Activated CD8-positive, alpha-beta memory T cell treated with anti-CD3 and anti-CD28 coated beads for 48 hours (primary cell): ENCODE results near the gene IGF2BP3.

Experiments used
- DNase-seq, 3 experiments: peaks; one replicate each; pipeline ENCODE4 v3.0.0-alpha.2; 2020; ENCODE audit warnings: low read depth in 2 of 3, low spot score in 2 of 3

Gene IGF2BP3

DNA sequence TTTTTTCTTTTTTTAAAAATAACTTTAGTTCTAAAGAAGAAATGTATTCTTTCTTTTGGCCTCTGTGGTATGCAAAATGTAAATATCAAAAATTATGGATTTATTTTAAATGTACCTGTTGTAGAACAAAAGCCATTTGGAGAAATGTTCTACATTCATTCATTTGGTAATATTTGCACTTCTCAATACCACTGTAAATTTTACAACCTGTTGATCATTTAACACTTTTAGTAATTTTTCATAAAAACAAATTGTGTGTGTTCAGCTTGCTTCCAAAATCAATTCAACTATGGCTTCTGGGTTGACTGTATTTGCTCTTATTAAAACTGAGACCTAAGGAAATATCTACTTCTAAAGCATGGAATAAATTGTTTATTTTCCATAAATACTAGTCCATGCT is 2.3 kb upstream of the IGF2BP3 start:
- no peak for DNase-seq

DNA sequence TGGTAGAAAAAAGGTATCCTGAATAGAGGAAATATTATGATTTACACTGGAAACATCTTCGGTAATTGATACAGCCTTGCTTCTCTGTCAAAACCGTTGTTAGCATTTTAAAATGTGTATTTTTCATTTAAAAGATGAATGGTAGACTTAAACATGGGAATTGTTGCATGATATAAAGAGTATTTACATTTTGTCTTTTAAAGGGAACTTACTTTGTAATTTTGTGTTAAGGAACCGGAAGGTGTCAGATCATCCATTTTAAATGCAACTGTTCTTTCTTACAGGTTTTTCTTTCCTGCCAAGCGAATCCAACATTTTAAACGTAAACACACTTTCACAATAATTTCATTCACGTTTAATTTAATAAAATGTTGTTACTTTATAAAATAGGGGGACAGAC is 1.8 kb upstream of the IGF2BP3 start:
- DNase-seq = no peak

DNA sequence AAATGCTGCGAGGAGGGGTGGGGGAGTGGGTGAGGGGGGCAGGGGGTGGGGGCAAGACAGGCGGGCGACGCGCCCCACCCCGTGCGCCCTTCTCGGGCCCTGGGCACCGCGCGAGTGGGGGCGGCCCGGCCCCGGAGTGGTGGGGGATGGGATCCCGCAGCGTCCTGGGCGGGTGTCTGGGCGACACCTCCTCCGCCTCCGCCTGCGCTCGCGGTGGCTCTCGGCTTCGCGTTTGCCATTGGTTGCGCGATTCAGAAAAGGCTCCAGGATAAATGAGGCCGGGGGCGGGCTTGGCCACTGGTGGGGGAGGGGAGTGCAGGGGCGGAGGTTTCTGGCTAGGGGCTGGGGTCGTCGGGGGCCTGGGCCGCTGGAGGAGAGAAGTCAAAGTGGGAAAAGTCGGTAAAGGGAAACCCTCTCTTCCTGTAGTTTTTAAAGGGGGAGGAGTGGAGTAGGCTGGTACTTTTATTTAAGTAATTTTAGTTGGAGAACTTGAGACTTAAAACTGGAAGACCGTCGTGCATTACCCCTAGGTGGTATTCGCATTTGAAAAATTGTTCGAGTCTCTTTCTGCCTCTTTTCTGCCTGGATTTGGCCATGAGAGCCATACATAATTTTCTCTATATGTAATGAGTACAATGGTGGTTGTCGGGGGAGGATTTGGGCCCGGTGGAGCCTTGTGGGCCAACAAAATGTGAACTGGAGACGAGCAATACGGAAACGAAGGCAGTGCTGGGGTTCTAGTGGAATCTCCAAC is 992 bp upstream of the IGF2BP3 start:
- DNase-seq = no peak

DNA sequence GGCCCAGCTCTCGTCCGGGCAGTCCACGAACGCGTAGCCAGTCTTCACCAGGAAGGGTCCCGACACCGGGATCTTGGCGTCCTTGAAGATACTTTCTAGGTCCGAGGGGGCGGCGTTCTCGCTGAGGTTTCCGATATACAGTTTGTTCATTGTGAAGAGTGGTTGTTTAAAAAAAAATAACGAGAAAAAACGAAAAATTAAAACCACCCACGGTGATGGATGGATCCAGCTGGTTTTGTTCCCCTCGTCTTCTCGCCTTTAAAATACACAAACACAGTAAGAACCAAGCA is 385 bp downstream of the IGF2BP3 start:
- no peak for DNase-seq

DNA sequence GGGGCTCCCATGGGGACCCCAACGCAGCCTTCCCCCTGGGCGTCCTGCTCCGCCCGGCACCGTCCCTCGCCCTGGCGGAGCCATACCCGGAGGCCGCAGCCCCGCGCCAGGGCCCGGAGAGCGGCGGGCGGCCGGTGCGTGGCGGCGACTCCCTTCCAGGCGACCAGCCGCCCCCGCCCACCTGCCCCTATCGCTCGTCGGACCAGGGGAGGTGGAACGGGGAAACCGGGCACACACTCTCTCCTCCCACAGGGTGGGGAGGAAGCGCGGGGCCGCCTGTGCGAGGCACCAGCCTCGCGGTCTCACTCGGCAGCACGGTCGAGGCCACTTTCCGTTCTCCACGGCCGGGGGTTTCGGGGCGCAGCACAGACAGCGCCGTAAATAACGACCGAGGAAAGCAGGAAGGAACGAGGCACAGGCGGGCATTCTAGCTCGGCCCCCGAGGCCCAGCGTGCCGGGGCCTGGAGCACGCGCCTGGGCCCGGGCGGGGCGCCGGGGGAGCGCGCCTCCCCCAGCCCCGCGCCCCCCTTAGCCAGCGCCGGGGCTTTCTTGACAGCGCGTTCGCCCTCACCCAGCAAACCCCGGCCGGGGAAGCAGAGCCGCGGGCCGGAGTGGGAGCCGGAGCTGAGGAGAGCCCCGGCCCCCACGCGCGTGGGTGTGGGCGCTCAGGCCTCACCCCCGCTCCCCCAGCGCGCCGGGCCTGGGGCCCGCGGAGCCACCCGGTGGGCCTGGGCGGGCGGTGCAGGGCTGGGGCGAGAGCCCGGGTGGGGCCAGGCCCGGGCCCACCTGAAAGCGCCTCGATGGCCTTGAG is 936 bp downstream of the IGF2BP3 start:
- peak in 1 of 3 experiments; percentile 10 for DNase-seq

DNA sequence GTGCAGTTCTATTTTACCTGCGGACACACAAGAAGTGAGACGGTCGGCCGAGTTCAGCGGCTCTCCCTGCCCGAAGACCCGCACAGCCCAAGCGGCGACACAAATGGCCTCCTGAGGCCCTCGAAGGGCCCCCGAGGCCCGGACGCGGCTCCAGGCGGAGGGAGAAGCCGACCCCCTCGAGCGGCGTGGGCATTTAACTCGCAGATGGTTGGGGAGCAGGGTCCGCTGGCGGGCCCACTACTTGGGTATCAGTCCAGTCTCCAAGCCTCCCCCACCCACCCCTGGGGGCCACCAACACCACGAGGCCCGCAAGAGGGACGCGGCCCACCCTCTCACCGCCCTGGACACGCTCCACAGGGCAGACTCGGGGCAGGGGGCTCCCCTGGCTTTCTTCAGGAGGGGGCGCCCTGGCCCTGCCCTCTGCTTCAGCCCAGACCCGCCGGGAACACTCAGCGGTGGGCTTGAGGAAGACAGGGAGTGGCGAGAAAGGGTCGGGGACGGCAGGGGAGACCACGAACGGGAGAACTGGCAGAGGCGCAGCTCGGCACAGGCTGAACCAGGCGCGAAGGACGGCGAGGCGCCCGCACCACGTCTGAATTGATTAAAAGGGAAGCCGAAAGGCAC is 1.7 kb downstream of the IGF2BP3 start:
- DNase-seq = no peak

DNA sequence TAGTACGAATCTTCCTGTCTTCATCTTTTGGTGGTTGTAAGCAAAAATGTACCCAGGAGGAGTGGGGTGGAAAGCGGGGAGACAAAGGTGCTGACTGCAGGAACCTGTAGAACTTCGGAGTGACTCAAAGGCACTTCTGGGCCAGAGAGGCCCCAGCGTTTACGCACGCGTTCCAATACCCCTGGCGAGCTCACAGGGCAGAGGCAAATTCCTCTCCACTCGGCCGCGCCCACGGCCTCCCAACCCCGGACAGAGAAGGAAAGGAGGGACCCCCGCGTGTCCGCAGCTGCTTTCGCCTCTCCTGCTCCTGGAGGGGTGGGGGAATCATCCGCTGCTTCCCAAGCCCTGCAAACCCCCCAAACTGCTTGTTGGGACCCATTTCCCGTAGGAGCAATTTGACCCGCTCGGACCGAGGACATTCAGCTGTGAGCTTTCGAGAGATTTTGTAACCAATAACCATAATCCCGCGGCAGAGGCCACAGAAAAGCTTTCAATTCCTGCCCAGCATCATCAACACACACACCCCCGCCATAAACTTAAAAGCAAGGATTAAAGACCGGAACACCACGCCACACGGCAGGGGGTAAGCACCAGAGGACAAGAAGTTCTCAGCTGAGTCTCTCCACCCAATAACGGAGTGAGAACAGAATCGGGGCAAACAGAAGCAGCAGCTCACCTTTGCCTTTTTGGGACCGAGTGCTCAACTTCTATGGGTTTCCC is 2.3 kb downstream of the IGF2BP3 start:
- no peak for DNase-seq

DNA sequence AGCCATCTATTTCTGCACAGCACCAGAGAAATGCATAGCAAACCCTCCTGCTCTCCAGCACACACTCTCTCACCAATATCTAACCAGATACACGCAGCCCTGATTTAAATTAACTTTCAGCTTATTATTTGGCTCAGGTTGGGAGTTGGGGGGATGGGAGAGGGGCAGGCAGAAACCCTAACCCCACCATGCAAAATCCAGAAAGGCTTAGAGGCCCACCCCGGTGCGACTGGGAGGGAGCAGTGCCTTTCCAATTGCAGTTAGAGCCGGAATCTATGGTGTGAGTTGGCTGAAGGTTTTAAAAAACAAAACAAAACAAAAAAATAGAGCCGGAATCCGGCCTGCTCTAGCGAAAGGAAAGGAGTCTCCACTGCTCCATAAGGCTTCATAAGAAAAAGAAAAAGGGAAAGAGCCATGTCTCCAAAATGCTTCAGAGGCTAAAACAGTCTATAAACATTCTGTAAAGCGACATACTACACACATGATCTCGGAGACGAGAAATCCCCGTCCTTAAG is 2.9 kb downstream of the IGF2BP3 start:
- DNase-seq = no peak

DNA sequence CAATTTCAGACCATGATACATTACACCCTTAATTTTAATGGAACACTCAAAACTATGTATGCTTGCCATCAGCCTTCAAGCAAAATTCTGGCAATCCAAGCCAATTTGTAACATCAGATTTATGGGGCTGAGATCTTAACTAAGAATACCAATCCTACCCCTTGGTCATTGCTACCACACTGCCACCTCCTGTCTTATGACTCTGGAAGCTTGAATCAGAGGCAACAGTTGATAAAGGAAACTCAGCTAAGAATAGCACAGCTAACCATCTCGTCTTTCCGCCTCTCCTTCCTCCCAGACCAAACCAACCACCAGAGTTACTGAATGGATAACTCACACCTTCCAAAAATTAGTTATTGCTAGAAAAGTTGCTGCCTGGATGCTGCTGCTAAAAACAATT is 7.4 kb downstream of the IGF2BP3 start:
- DNase-seq = no peak

DNA sequence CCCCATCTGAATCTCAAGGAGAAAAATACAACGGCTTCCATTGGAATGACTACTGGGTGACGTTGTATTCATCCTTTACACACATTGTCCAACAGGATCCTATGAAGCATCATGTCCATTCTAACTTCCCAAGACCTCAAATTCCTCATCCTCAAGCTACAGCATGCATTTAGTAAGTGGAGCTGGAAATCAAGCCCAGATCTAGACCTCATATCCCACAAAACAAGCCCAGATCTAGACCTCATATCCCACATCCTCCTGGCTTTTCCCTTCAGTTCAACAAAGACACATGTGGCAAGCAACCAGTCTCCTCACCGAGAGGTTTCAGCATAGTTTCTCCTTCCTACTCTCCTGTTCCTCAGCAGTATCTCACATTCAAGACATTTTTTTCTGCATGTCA is 12.2 kb downstream of the IGF2BP3 start:
- DNase-seq = no peak

DNA sequence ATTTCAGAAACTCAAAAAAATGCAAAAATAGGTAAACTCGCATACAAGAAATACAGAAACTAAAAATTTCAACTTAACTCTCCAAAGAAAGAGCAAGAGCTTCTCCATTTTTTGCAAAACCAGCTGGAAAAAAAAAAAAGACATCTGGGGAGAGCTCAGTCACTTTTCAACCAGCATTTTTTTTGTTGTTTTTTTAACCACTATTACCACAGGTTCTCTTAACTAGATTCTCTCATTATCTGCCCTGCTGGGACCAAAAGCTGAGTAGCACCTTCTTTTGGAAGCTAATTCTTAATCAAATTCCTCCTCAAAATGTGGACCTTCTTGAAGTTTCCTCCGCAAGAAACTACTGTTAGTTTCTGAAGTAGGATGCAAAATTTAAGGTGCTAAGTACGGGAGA is 14.2 kb downstream of the IGF2BP3 start:
- DNase-seq = no peak

DNA sequence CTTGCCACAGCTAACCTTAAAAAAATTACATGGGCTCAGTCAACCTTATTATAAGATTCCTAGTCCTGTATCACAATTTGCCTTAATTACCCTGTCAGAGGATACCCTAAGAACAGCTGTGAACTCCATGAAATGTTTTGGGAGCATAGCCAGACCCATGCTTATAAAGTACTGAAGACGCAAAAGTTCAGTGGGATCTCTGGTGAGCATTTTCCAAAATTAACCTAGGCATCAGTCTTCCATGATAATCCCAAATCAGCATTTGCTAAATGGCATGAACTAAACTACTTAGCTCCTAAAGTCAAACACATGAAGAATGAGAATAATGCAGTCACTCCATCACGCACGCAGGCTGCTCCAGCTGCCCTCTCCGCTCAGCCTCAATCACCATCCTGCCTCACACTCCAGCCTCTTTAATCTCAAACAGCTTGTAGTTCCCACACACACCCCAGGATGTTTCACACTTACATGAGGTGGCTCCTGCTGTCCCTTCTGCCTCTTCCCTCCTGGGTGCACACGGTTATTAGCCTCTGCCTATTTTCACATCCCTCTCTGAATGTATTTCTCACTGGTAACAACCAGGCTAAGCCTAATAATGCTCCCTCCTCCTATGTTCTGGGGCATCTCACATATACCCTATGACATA is 15.3 kb downstream of the IGF2BP3 start:
- no peak for DNase-seq

DNA sequence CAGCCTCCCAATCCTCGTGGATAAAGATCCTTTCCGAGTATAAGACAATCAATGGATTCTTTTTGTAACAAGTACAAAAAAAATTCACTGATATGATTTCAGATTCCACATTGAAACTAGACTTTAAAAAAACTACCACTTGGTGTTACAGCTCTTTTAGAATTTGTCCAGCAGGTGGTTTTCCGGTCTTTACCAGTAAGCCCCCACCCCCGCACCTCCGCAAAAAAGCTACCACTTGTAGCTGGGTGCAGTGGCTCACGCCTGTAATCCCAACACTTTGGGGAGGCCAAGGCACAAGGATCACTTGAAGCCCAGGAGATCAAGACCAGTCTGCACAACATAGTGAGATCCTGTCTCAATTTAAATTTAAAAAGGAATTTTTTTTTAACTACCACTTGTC is 19.8 kb downstream of the IGF2BP3 start:
- no peak for DNase-seq

DNA sequence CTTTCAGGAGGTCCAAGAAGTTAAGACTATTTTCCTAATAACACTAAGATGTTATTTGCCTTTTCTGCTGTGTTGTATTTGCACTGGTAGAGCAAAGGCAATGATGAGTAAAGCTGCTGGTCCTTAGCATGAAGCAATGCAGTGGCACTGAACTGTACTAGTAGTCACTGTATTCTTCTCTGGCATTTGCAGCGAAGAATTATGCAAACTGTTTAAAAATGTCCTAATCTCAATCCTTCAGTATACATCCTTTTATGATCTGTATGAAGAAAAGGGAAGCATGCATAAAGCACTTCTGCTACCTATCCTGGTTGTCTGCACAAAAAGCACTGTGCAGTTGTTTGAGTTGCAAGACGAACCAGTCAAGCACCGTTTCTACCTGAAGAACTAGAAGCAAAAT is 20.4 kb downstream of the IGF2BP3 start:
- no peak for DNase-seq

DNA sequence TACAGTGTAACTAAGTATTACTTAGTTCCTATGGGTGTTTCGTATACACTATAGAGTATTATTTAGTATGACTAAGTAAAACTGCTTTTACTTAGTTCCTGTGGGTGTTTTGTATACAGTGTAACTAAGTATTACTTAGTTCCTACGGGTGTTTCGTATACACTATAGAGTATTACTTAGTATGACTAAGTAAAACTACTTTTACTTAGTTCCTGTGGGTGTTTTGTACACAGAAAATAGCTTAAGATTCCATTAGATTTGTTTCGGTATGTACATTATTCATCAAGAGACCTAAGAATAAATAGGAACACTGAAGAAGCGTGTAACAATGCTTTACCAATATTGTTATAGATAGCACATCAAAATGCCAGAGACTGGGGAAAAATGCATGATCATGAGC is 25.0 kb downstream of the IGF2BP3 start:
- DNase-seq = no peak

DNA sequence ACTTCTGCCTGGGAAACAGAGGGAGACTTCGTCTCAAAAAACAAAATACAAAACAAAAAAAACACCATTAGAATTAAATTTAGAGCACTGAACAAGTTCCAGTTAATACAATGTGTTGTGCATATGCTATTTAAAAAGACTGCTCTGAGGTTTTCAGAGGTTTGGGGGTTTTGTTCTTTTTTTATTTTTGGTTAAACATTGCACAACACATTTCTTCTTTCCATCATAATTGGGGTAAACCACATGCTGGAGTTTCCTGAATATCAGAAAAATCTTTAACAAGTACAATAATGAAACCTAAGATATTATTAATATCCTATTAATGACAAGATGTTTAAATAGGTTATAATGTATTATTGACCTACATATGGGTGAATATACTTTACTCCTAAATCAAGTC is 26.3 kb downstream of the IGF2BP3 start:
- DNase-seq = no peak

DNA sequence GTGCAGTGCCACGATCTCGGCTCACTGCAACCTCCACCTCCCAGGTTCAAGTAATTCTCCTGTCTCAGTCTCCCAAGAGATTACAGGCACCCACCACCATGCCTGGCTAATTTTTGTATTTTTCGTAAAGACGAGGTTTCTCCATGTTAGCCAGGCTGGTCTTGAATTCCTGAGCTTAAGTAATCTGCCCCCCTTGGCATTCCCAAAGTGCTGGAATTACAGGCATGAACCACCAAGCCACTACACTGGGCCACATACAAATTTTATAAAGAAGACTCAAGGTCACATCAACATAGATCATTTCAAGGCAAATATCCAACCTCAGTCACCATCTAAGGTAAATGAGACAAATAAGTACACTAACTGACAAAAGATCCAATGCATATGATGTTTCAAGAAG is 32.1 kb downstream of the IGF2BP3 start:
- DNase-seq = no peak

DNA sequence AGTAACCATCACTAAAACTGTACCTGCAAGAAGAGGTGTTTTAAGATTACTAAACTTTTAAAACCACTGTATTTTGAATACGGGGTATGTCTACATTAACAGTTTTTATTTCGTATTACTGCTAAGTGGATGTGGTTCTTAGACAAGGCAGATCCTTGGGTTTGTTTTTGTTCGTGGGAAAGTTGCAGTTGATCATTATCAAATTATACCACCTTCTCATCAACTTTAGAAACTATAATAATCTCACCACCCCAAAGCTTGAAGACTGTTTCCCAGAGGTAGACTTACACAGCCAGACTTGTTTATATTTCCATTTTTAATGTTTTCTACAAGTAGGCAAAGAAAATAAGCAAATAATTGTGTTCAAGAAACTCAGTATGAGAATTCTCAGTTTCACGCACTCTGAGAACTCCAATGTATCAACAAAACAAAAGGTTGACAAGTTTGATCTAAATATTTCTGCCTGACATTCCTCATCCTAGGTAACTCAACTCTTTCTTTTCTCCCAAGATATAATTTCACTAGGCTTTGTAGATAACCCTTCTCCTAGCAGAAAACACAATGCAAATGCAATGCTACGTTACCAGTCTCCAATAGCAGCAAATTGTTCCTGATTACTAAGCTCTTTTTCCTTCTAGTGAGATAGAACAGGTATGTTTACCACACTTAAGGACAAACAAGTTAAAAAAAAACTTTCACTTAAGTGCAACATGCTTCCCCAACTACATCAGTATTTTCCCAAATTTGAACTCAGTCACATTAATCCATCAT is 36.0 kb downstream of the IGF2BP3 start:
- no peak for DNase-seq

DNA sequence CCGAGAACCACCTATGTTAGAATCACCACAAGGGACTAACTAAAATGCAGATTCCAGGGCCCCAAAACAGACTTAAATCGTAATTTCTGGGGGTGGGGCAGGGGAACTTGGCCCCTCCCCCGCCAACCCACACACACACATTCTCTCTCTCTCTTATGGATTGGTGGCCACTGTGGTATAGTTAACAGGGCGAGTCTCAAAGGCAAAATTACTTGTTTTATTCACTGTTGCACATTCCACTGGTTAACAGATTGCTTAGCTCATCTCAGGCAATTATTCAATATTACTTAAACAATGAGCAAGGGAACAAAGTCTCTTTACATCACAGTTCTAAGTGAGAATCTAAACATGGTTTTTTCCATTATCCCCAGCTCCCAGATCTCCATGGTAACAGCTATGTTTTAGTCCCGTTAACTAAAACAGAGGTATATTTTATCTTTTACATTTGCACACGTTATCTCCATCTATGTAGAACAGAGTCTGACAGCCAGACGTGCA is 38.5 kb downstream of the IGF2BP3 start:
- no peak for DNase-seq

DNA sequence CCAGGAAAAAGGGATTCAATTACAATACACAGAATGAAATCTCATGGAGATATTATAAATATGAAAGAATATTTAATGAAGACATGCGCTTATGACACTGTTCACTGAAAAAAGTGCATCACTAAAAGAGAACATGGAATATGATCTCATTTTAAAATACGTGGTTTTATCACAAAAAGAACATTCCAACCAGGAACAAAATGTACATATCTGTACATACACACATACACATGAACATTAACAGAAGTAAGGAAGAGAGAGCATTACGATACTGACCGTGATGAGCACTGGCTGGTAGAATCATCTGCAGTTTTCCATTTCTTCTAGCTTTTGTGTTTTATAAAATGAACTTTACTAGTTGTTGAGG is 39.4 kb downstream of the IGF2BP3 start:
- no peak for DNase-seq
